SU-DHL-6 (cell line): Measurements from ENCODE around the gene NCOA1.

Experiments
- EZH2phosphoT487 ChIP-seq: fragments of 200-600 bp; sonication (generic), shearing (Covaris generic); conservative IDR thresholded peaks from 2 replicates; pipeline ENCODE4 v1.6.1; 2018; ENCODE audit warnings: mild to moderate bottlenecking, antibody characterized with exemption, low read length, moderate library complexity, mixed read lengths
- TF ChIP-seq, protein P1 (sequence below): fragments of 200-600 bp; sonication (generic); IDR thresholded peaks from one replicate; pipeline ENCODE4 v1.5.1; 2017; ENCODE audit warnings: antibody characterized with exemption, mild to moderate bottlenecking, low read length, moderate library complexity; ENCODE audit not compliant: insufficient read depth, poor library complexity, severe bottlenecking

DNA sequence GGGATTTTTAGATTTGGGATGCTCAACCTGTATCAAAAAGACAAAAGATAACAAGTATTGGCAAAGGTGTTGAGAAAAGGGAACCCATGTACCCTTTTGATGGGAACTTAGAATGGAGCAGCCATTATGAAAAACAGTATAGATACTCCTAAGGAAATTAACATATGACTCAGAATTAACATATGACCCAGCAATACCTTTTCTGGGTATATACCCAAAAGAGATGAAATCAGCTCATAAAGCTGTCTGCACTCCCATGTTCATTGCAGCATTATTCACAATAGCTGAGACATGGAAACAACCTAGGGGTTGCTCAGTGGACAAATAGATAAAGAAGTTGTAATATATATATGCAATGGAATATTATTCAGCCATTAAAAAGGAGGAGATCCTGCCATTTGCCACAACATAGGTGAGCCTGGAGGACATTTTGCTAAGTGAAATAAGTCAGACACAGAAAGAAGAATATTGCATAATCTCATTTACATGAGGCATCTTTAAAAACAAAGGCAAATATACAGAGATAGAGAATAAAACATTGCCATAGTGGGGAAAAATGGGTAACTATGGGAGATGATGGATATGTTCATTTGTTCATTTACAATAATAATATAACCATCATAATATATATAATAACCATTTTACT is 160.1 kb downstream of the NCOA1 start:
- TF ChIP-seq, protein P1, sequence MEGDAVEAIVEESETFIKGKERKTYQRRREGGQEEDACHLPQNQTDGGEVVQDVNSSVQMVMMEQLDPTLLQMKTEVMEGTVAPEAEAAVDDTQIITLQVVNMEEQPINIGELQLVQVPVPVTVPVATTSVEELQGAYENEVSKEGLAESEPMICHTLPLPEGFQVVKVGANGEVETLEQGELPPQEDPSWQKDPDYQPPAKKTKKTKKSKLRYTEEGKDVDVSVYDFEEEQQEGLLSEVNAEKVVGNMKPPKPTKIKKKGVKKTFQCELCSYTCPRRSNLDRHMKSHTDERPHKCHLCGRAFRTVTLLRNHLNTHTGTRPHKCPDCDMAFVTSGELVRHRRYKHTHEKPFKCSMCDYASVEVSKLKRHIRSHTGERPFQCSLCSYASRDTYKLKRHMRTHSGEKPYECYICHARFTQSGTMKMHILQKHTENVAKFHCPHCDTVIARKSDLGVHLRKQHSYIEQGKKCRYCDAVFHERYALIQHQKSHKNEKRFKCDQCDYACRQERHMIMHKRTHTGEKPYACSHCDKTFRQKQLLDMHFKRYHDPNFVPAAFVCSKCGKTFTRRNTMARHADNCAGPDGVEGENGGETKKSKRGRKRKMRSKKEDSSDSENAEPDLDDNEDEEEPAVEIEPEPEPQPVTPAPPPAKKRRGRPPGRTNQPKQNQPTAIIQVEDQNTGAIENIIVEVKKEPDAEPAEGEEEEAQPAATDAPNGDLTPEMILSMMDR, result no peak
- TF ChIP-seq EZH2phosphoT487, result no peak
